Measurements from ENCODE around the gene JPH2.
A peak's percentile ranks its signal among the peaks of the same experiment; 100 is the strongest.

The JPH2 gene

GRCh38 chr20:44120676-44121425 is 66.1 kb downstream of the JPH2 start:
- DNase-seq = no peak

- no peak for DNase-seq
These were observed 68.6 kb downstream of the JPH2 start for GRCh38 chr20:44118185-44119033.

GRCh38 chr20:44117296-44118184 is 69.4 kb downstream of the JPH2 start:
- no peak for DNase-seq

- DNase-seq = no peak
These were observed 71.0 kb downstream of the JPH2 start for GRCh38 chr20:44115762-44116644.

GRCh38 chr20:44115181-44115580 is 71.8 kb downstream of the JPH2 start:
- DNase-seq = no peak

GRCh38 chr20:44113618-44114376 is 73.2 kb downstream of the JPH2 start:
- DNase-seq = no peak

GRCh38 chr20:44112889-44113617 is 73.9 kb downstream of the JPH2 start:
- no peak for DNase-seq

GRCh38 chr20:44112456-44112855 is 74.5 kb downstream of the JPH2 start:
- DNase-seq = no peak

GRCh38 chr20:44111712-44112335 is 75.2 kb downstream of the JPH2 start:
- DNase-seq = peak; percentile 74

GRCh38 chr20:44110816-44111568 is 76.0 kb downstream of the JPH2 start:
- no peak for DNase-seq

GRCh38 chr20:44109951-44110361 is 77.0 kb downstream of the JPH2 start:
- DNase-seq = no peak

GRCh38 chr20:44106615-44107014 is 80.4 kb downstream of the JPH2 start:
- DNase-seq = no peak

- peak; percentile 64 for DNase-seq
These were observed 82.0 kb downstream of the JPH2 start for GRCh38 chr20:44104798-44105517.

- DNase-seq = no peak
These were observed 84.4 kb downstream of the JPH2 start for GRCh38 chr20:44102582-44102981.

- no peak for DNase-seq
These were observed 87.2 kb downstream of the JPH2 start for GRCh38 chr20:44099832-44100231.

- no peak for DNase-seq
These were observed 88.3 kb downstream of the JPH2 start for GRCh38 chr20:44098657-44099056.

GRCh38 chr20:44098256-44098630 is 88.7 kb downstream of the JPH2 start:
- DNase-seq = no peak

GRCh38 chr20:44097521-44098255 is 89.3 kb downstream of the JPH2 start:
- no peak for DNase-seq

All from fibroblast of skin of scalp (primary cell).